NCI-H748 (cell line): ENCODE data around the gene COX8A.
"Not testable (repeated sequence)": the region's sequence is repeated elsewhere in the genome, so short reads cannot be mapped to it uniquely, and the experiment has no call there.

Experiments
- DNase-seq: peaks from one replicate; lab custom pipeline; 2025; ENCODE audit not compliant: unreplicated experiment; lab: John Stamatoyannopoulos, UW

The COX8A gene

DNA sequence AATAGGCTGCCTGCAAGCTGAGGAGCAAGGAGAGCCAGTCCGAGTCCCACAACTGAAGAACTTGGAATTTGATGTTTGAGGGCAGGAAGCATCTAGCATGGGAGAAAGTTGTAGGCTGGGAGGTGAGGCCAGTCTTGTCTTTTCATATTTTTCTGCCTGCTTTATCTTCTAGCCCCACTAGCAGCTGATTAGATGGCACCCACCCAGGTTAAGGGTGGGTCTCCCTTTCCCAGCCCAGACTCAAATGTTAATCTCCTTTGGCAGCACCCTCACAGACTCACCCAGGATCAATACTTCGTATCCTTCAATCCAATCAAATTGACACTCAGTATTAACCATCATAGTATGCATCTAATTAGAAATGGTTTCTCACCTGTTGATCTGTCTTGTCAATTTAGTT lies 5.0 kb upstream of the COX8A start:
- no peak for DNase-seq

DNA sequence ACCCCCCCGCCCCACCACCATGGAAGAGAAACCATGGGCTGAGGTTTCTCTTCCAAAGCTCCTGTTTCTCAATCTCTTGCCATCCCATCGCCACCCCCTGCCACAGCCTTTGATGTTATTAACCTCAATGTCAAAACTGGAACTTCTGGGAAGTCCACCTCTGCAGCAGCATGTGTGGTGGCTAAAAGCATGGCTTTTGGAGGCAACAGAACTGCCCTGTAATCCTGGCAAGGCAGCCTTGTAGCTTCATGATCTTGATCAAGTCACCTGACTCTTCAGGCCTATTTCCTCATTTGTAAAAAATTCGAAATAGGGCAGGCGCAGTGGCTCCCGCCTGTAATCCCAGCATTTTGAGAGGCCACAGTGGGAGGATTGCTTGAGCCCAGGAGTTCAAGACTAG lies 3.5 kb upstream of the COX8A start:
- DNase-seq = no peak

DNA sequence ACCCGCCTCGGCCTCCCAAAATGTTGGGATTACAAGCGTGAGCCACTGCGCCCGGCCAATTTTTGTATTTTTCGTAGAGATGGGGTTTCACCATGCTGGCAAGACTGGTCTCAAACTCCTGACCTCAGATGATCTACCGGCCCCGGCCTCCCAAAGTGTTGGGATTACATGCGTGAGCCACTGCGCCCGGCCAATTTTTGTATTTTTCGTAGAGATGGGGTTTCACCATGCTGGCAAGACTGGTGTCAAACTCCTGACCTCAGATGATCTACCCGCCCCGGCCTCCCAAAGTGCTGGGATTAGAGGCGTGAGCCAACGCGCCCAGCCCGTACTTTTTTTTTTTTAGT lies 535 bp upstream of the COX8A start:
- DNase-seq = not testable (repeated sequence)

DNA sequence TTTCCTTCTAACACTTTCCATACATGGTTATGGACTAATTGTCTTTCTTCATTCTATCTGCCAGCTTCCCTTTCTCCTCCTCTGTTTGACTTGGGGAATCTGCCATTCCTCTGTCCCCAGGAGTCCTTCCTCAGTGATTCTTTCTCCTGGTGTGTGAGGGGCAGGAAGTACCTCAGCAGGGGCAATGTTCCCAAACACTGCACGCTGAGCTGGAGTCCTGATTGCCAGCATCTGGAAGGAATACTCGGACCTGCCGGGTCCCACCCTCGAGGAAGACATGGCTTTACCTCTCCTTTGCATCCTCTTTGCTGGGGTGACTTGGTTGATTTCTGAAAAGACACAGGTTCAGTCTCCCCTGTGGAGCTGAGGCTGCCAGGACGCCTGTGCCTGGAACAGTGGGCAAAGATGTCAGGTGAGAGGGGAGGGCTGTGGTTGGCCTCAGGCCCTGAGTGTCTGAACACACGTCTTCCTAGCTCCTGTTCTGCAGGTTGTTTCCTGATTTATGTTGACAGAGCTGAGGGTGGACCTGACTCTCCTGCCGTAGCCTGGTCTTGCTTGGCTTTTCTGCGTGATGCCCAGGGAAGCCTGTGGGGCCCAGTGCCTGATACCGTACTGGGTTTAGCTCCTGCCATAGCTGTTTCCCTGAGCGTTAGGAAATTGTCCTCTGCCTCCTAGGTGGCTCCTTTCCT lies 4.3 kb downstream of the COX8A start:
- no peak for DNase-seq

DNA sequence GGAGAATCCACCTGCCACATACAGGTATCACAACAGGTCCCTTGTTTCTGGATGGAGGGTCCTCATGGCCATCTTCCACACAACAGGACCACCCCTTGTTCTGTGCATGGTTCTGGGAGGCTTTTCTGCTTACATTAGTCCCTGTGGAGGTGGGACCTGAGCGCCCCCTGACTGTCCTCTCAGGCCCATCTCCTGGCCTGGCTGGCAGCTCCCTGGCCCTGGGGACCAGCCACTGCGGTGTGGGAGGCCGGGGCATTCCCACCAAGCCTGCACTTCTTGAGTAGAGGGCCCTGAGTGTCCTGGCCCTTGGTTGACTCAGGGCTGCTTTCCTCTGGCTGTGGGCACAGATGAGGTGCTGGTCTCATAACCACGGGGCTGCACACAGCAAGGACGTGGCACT lies 5.0 kb downstream of the COX8A start:
- no peak for DNase-seq

DNA sequence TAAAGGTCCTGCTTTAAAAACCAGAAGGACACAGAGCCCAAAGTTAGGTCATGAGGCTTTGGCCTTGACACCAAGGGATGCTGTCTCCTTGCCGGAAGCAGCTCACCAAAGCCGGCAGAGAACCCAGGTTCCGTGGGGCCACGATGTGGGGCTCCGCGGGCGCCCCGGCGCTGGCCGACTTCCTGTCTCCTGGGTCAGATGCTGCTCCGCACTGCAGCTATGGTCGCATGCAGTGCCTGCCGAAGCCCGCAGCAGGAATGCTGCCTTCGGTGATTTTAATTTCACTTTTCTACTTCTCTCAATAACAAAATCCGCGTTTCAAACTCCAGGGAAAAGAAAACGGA lies 11.4 kb downstream of the COX8A start:
- peak; percentile 73 for DNase-seq

DNA sequence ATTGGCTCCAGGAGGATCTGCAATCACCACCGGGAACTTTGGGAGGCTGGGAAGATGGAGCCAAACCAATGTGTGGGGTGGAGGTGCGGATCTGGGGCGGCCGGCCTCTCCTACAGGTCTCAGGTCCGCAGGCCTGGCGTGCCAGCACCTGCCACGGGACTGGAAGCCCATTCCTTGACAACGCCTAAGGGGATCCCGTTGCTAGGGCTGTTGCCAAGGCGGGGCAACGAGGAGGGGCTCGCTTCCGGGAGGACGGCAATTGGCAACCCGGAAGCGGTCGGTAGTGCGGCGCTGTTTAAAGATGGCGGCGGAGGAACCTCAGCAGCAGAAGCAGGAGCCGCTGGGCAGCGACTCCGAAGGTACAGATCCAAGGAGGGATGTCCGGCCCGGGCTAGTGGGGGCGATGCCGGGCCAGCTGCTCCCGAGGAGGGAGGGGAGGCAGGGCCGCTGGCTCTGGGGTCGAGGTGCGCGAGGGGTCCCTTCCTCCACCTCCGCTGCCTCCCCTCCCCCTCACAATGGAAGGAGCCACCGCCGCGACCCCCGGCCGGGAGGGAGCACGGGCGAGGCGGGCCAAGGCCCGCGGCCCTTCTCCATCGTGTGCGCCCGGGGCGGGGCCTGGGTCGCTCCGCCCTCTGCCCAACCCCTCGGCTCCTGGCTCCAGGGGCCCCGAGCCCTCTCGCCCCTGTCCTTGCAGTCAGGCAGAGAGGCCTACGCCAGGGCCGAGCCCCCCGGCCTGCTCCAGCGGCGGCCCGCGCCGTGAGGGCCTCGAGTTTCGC lies 11.9 kb downstream of the COX8A start, which contains the start of gene OTUB1:
TSS of gene OTUB1 (plus strand) at position 283 of the 776 bp plus-strand sequence. CDS start at position 302, 19 bp downstream.
- DNase-seq = peak; percentile 98

DNA sequence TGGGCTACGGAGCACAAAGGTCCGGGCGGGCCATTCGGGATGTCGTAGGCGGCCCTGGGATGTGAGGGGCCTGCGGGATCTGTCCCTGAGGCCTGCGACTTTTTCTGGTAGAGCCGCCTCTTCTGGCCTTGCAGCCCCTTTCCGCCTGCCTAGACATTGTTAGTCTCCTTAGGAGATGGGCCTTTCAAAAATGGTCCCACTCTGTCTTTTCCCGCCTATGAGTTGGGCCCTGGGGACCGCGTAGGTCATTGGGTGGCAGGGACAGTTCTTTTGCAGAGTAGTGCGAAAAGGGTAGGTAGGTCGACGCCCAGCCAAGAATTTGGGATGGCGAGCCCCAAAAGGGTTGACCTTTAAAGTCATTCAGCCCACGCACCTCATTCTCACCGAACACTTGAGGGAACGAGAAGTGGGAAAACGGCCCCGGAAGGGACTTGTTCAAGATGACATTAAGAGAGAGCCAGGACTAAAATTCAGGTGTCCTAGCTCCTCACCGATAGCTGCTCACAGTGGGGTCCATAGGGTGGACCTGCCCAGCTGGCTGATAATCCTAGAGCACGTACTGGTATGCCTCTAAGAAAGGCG lies 12.6 kb downstream of the COX8A start:
- no peak for DNase-seq

DNA sequence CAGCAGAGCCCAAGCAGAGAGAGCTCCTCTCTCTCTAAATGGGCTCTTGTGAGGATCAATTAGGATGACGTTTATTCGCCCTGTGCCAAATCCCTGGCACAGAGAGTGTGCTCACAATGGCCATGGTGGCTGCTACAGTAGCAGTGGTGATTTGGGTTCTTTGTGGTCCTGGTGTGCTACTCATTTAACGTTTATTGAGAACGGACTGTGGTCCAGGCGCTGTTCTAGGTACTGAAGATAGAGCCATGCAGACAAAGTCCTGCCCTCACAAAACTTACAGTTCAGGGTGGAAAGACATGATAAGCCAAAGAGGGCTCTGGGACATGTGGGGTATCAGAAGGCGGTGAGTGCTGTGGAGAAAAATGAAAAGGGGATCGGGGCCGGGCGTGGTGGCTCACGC lies 17.1 kb downstream of the COX8A start:
- no peak for DNase-seq

DNA sequence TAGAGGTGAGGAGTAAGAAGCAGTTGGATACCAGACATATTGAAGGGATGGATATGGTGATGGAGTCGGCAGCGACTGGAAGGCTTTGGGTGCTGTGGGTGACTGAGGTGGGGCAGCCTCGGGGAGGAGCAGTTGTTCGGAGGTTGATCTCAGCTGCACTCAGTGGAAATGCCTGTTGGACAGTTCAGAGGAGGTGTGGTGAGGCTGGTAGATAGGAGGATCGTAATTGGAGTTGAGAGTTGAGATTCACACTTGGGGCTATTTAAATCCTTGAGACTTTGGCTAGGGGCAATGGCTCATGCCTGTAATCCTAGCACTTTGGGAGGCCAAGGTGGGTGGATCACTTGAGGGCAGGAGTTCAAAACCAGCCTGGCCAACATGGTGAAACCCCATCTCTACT lies 18.7 kb downstream of the COX8A start:
- no peak for DNase-seq

DNA sequence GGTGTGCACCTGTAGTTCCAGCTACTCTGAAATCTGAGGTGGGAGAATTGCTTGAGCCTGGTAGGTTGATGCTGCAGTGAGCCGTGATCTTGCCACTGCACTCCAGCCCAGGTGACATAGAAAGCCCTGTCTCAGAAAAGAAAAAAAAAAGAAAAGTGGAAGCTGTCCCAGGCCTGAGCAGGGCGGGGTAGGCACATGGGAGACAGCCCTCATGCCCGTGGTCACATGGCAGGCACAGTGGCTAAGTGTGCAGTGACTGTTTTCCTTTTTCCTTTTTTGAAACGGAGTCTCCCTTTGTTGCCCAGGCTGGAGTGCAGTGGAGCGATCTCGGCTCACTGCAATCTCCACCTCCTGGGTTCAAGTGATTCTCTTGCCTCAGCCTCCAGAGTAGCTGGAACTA lies 19.6 kb downstream of the COX8A start:
- DNase-seq = no peak

DNA sequence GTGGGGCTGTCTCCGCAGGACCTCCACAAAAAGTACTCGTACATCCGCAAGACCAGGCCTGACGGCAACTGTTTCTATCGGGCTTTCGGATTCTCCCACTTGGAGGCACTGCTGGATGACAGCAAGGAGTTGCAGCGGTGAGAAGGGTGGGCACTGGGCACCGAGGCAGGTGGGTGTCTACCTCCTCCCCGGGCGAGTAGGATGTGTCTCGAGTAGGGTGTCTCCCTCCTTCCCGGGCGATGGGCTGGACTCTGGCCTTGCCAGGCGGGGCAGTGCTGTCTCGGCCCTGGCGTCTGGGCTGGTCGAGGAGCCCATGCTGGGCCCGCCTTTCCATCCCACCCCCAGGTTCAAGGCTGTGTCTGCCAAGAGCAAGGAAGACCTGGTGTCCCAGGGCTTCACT lies 22.1 kb downstream of the COX8A start:
- no peak for DNase-seq

DNA sequence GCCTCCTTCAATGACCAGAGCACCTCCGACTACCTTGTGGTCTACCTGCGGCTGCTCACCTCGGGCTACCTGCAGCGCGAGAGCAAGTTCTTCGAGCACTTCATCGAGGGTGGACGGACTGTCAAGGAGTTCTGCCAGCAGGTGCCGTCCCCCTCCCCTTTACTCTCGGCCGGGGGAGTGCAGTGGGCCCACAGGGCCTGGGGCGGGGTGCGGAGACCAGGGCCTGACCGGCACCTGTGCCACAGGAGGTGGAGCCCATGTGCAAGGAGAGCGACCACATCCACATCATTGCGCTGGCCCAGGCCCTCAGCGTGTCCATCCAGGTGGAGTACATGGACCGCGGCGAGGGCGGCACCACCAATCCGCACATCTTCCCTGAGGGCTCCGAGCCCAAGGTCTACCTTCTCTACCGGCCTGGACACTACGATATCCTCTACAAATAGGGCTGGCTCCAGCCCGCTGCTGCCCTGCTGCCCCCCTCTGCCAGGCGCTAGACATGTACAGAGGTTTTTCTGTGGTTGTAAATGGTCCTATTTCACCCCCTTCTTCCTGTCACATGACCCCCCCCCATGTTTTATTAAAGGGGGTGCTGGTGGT lies 22.8 kb downstream of the COX8A start:
- no peak for DNase-seq

DNA sequence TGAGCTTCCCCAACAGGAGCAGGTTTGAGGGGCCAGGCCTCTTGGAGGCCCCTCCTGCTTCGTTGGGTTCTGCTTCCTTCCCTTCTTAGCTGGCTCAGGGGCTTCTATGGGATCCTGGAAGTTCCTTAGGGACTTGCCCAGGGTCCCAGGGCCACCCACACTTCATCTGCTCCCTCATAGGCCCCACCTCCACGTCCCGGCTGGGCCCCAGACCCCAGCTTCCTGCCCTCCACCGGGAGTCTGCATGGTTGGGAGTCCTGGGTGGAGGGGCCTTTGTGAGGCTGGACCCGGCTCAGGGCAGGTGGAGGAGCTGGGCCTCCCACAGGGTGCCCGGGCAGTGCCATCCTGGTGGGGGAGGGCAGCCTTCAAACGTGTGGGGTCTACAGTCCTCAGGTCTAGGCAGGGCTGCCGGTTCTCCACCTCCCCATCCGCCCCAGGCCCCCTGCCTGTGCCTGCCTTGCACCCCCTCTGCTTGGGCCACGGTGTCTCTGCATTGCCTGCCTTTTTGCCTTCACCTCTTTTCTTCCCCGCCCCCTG lies 23.4 kb downstream of the COX8A start:
- no peak for DNase-seq

DNA sequence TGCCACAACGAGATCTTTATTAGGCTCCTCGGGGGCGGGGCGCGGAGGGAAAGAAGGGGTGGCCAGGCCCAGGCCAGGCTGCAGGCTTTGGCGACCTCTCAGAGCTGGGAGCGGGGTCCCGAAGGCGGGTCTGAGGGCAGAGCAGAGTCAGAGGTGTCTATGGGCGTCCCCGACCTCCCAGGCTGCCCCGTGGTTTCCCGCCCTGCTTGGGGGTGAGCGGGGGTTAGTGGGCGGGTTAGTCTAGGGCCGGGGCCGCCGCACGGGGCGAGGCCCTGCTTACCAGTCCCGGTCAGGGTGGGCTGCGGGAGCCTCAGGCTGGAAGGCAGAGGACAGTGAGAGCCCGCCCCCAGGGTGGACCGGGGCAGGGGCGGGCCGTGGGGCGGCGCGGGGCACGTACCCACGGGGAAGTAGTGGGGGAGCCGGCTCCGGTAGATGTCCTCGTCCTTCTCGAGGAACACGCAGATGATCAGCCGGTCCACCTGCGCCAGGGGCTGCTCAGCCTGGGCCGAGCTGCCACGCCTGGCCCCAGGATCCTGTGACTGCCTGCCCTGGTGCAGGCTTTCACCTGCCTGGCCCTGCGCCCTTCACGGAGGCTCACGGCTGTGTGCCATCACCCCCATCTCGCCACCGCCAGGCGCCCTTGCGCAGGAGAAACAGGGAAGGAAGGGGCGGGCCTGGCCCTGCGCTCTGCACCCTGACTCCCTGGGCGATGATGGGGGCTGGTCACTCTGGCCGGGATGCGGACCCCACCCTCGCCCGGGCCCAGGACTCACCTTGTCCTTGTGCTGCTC lies 24.3 kb downstream of the COX8A start:
- DNase-seq = peak; percentile 54

DNA sequence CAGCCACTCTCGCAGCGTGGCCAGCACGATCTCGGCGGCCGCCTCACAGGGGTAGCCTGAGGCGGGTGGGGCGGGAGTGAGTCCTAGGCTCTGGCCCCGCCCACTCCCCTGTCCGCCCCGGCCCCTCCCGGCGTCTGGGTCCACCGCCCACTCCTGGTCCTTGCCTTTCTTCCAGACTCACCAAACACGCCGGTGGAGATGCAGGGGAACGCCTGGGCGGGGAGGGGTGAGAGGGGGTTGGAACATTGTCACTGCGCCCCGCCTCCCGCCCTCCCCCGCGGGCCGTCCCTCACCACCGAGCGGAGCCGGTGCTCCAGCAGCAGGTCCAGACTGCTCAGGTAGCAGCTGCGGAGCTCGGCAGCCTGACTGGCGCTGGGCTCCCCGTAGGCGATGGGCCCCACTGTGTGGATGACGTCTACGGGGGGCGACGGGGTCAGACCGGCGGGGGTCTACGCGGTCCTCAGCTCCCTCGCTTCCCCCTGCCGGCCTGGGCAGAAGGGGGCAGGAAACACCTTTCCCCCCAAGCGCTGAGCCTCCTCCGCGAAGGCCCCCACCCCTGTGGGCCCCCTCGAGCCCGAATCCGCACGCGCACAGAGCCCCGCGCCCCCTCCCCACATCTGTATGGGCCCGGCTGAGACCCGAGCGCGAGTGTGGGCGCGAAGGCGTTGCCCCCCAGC lies 25.1 kb downstream of the COX8A start:
- DNase-seq = peak; percentile 78

DNA sequence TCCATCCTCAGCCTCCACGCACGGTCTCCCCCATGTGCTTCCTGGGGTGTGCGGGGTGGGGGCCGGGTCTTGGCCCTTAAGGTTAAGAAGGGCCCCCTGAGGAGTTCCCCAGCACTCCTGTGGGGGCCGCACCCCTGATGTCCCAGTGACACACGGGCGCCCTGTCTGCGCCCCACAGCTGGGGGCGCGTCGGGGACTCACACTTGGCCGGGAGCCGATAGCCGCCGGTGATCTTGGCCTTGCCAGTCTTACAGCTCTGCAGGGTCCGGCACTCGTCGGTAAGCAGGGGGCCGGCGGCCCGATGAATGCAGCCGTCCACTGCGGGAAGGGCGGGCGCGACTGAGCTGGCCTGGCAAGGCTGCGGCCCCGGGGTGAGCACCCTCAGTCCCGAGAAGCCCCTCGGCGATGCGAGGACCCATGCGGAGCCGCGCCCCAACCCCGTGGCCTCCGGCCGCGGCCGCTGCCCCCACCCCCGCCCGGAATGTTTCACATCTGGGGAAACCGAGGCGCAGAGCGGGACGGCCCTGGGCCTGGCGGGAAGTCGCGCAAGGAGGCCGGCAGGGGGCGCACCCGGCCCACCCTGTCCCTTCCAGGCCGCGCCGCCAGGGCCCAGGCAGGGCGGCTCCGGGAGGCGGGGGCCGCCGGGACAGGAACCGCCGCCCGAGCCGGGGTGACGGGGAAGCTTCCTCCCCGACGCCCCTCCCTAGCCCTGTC lies 25.8 kb downstream of the COX8A start:
- DNase-seq = peak; percentile 34

DNA sequence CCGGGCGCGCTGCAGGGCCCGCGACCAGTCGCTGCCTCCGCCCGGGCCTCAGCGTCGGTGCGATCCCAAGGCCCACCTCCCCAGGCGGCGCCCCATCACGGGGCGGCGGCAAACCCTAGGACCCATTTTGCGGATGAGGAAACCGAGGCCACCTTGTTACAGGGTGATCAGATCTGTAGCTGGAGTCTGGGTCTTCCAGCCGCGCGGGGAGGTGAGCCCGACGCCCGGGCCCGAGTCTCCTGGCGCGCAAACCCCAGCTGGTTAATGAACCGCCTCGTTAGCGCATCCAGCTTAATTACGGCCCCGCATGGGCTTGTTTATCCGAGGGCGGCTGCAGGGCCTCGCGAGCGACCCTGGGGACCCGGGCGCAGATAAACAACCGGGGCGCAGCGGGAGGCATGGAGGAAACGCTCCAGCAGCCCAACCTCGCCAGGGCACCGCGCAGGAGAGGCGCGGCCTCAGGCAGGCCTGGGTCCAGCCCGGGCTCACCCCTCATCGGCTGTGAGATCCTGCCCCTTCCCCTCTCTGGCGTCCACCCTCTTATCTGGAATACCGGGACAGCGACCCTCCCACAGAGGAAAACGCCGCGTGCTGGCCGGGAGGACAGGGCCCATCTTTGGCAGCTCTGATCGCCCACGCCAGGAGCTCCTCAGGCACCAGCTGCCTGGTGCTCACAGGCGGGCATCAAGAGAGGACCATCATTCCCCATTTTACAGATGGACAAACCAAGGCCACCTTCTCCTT lies 26.5 kb downstream of the COX8A start:
- peak; percentile 28 for DNase-seq
